A673 (cell line): ENCODE data around the gene BTRC.

Source experiments
- EZH2 ChIP-seq: fragments of 200-600 bp; sonication (generic); IDR thresholded peaks from 2 replicates; pipeline ENCODE4 v1.6.1; 2017; ENCODE audit warnings: borderline replicate concordance, low read depth, mild to moderate bottlenecking, mixed read lengths, antibody characterized with exemption, low read length; ENCODE audit not compliant: poor library complexity, severe bottlenecking
- TF ChIP-seq, protein P1 (sequence below): fragments of 300-800, 200-600 bp; sonication (generic); conservative IDR thresholded peaks from 2 replicates; pipeline ENCODE4 v1.5.1; 2017; ENCODE audit warnings: low read depth, mild to moderate bottlenecking, antibody characterized with exemption, low read length, moderate library complexity, mixed read lengths

DNA sequence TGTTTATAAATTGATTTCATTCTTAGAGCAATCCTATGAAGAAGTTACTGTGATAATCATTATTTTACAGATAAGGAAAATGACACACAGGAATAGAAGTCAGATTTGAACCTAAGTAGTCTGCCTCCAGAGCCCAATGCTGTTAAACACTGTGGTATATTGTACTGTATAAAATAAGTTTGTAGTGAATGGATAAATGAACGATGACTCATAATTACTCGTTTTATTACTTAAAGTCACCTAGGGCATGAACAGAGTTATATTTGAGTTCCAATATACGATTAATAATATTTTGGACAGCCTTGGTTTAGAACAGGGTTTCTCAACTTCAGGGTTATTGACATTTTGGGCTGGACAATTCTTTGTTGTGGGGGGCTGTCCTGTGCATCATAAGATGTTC is 7.8 kb upstream of the BTRC start:
- TF ChIP-seq, protein P1, sequence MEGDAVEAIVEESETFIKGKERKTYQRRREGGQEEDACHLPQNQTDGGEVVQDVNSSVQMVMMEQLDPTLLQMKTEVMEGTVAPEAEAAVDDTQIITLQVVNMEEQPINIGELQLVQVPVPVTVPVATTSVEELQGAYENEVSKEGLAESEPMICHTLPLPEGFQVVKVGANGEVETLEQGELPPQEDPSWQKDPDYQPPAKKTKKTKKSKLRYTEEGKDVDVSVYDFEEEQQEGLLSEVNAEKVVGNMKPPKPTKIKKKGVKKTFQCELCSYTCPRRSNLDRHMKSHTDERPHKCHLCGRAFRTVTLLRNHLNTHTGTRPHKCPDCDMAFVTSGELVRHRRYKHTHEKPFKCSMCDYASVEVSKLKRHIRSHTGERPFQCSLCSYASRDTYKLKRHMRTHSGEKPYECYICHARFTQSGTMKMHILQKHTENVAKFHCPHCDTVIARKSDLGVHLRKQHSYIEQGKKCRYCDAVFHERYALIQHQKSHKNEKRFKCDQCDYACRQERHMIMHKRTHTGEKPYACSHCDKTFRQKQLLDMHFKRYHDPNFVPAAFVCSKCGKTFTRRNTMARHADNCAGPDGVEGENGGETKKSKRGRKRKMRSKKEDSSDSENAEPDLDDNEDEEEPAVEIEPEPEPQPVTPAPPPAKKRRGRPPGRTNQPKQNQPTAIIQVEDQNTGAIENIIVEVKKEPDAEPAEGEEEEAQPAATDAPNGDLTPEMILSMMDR: no peak
- no peak for TF ChIP-seq EZH2
